ENCODE results near the gene GRID1.

DNA sequence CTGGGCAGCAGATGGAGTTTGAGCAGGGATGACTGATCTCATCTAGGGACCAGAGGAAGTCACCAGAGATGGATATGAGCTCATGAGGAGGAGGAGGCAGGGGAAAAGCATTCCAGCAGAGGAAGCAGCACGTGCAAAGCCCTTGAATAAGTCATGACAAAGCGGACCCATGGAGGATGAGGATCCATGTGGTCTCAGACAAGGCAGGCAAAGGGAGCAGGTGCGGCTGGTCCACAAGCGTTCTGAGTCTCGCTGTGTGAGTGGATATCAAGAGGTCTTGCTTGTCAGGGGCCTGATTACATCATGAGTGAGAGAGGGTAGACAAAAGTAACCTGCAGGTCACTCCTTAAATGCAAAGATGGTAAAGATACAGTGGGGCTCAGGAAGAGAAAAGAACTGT lies 307.6 kb downstream of the GRID1 start:
- TF ChIP-seq, protein P1, sequence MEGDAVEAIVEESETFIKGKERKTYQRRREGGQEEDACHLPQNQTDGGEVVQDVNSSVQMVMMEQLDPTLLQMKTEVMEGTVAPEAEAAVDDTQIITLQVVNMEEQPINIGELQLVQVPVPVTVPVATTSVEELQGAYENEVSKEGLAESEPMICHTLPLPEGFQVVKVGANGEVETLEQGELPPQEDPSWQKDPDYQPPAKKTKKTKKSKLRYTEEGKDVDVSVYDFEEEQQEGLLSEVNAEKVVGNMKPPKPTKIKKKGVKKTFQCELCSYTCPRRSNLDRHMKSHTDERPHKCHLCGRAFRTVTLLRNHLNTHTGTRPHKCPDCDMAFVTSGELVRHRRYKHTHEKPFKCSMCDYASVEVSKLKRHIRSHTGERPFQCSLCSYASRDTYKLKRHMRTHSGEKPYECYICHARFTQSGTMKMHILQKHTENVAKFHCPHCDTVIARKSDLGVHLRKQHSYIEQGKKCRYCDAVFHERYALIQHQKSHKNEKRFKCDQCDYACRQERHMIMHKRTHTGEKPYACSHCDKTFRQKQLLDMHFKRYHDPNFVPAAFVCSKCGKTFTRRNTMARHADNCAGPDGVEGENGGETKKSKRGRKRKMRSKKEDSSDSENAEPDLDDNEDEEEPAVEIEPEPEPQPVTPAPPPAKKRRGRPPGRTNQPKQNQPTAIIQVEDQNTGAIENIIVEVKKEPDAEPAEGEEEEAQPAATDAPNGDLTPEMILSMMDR (optimal IDR thresholded peaks at IDR 0.05 in 1 of 3, IDR thresholded peaks at IDR 0.05 in 1 of 3, conservative IDR thresholded peaks at IDR 0.05 in 1 of 3; ENCODE audit: extremely low read depth in 1 of 3, insufficient read depth in 2 of 3, low read length in 3 of 3): no peak
- TF ChIP-seq EZH2 (IDR thresholded peaks at IDR 0.05; ENCODE audit: low read length): no peak
